Mucosa of descending colon (tissue), 3 donors: ENCODE results near the gene ARSK. TPM values are rescaled to one million over a fixed set of nuclear protein-coding genes. Genes with fewer than 3 reads are reported as not detected.

Source experiments
- ATAC-seq: fragments of 200-7000 bp; cut with Tn5 transposase; one replicate; pipeline ENCODE4 v1.9.1; 2020; ENCODE audit warnings: mild to moderate bottlenecking, moderate library complexity
- DNase-seq, 3 donors: peaks; one replicate each; pipeline ENCODE4 v3.0.0-alpha.2; 2020
- H3K36me3 ChIP-seq: fragments of 200-600 bp; one replicate; pipeline ENCODE4 v1.8.0; 2021; ENCODE audit warnings: low read depth, mild to moderate bottlenecking
- H3K4me1 ChIP-seq: fragments of 200-600 bp; one replicate; pipeline ENCODE4 v1.8.0; 2021; ENCODE audit warnings: low read depth, mild to moderate bottlenecking
- H3K4me3 ChIP-seq: fragments of 200-600 bp; one replicate; pipeline ENCODE4 v1.8.0; 2021; ENCODE audit warnings: mild to moderate bottlenecking
- H3K9me3 ChIP-seq: fragments of 200-600 bp; one replicate; pipeline ENCODE4 v1.8.0; 2021; ENCODE audit warnings: mild to moderate bottlenecking
- intact Hi-C, 2 donors: fragments of 100-400 bp; cut with DNase I in 1 of 2; cut with micrococcal nuclease in 1 of 2; formaldehyde crosslinking; loops; one replicate each; pipeline versions ENCODE4 v1.11.0 to v1.11.1; 2022; cut with DNase I, micrococcal nuclease
- total RNA-seq, 3 donors: library from RNA; stranded (reverse); fragmentation: NEBNext Ultra II Directional in 2 of 3; extraction: Animal tissue kit (Norgen Biotek cat#: 25700) in 2 of 3; gene quantifications; one replicate each; pipeline versions ENCODE4 v1.2.1 to v1.2.4, GENCODE V29; 2021 to 2023
- TF ChIP-seq, protein P1 (sequence below): fragments of 200-600 bp; IDR thresholded peaks from one replicate; pipeline ENCODE4 v1.8.0; 2022; ENCODE audit warnings: antibody characterized with exemption, mild to moderate bottlenecking
- donor health status: DM: no; HTN: no; CAD: no; lungs with moderate emphysema.
- donor health status: DM: no; HTN: no; CAD: no.
- donor health status: DM: no; HTN: yes; CAD: no.

Gene ARSK
- total RNA-seq, 3 donors from 2014 or later = 1.7 to 6.0 (median 2.3) TPM

DNA sequence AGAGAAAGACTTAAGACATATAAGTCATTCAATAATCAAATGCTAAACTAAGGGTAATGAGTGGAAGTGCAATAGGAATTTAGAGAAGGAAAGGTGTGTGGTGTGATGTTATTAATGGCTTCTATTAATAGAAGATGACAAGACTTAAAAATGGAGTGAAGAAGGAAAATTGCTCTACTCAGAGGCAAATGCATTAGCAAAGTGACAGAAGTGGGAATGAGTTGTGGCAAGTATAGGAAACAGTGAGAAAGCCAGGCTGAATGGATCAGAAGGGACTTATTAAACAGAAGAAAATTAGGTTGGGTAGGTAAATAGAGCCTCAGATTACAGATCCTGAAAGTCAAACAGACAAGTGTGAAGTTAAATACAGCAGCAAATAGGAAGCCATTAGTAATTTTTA, 5.9 kb upstream of the ARSK start:
- Histone ChIP-seq H3K9me3 (no peaks in the 10 kb centered on the region), H3K4me1 (no peaks in the 10 kb centered on the region), H3K36me3 (no peaks in the 10 kb centered on the region), H3K4me3 (no peak overlapping the region)
- DNase-seq (no peak), ATAC-seq (no peak)
- intact Hi-C loops = no loop called here
- TF ChIP-seq, protein P1, sequence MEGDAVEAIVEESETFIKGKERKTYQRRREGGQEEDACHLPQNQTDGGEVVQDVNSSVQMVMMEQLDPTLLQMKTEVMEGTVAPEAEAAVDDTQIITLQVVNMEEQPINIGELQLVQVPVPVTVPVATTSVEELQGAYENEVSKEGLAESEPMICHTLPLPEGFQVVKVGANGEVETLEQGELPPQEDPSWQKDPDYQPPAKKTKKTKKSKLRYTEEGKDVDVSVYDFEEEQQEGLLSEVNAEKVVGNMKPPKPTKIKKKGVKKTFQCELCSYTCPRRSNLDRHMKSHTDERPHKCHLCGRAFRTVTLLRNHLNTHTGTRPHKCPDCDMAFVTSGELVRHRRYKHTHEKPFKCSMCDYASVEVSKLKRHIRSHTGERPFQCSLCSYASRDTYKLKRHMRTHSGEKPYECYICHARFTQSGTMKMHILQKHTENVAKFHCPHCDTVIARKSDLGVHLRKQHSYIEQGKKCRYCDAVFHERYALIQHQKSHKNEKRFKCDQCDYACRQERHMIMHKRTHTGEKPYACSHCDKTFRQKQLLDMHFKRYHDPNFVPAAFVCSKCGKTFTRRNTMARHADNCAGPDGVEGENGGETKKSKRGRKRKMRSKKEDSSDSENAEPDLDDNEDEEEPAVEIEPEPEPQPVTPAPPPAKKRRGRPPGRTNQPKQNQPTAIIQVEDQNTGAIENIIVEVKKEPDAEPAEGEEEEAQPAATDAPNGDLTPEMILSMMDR = no peak

DNA sequence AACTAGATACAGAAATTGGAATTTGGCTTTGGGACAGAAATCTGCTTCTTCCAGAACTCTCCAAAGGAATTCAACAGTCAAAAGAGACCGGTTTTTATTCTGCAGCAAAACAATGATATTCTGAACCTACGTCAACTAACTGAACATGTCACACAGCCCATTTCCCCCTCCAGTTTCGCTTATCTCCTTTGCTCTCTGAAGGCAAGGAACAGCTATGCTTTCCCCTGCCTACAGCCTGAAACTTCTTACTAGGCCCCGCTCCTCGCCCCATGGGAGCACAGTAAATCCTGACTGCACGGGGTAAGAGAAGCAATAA, 612 bp upstream of the ARSK start:
- DNase-seq (no peak), ATAC-seq (peak; percentile 52)
- TF ChIP-seq, protein P1 = no peak
- peak overlapping the region; percentile 46 for H3K4me3 ChIP-seq
- no peaks in the 10 kb centered on the region for H3K36me3 ChIP-seq
- H3K4me1 ChIP-seq = peaks cover 10% of the 10 kb centered on the region
- intact Hi-C loops = no loop called here
- H3K9me3 ChIP-seq = no peaks in the 10 kb centered on the region

DNA sequence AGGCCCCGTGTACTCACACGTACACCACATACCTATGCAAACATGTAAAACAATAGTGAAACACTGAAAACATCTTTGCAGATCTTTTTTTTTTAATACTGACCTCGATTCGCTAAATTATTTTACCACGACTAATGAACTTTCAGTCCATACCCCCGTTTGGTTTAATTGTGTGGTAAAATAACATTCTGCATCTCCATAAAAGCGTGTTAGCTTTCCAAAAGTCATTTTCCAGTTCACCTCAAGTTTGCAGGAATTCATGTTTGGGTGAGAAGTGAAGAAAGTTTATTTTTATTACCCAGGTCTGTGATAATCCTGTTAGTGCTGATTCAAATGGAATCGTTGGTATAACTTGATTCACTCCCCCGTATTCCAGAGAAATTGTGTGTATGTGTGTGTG, 652 bp downstream of the ARSK start:
- no peak for ATAC-seq
- TF ChIP-seq, protein P1 = no peak
- peak overlapping the region; percentile 46 for H3K4me3 ChIP-seq
- H3K36me3 ChIP-seq = no peaks in the 10 kb centered on the region
- H3K4me1 ChIP-seq = peaks cover 10% of the 10 kb centered on the region
- intact Hi-C loops = no loop called here
- no peaks in the 10 kb centered on the region for H3K9me3 ChIP-seq
- DNase-seq = no peak

DNA sequence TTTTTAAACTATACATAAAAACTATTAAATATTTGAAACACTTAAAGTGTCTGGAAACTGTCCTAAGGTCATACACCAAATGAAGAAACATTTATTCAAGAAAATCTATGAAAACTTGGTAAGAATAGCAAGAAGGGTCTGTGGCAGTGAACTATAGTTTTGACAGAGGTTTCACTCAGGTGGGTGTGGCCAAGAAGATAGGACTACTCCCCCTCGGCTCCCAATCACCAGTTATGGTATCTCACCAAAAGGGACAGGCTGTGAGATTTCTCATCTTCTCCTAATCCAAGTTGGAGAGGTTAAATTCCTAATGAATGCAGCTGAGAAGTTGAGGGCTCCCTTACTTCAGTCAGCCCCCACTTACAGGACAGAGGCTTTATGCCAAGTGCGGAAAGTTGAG, 2.9 kb downstream of the ARSK start:
- intact Hi-C loops = no loop called here
- H3K9me3 ChIP-seq = no peaks in the 10 kb centered on the region
- no peak overlapping the region for H3K4me3 ChIP-seq
- ATAC-seq (no peak), DNase-seq (no peak)
- TF ChIP-seq, protein P1 = no peak
- no peaks in the 10 kb centered on the region for H3K36me3 ChIP-seq
- H3K4me1 ChIP-seq = peaks cover 10% of the 10 kb centered on the region

GRCh38 chr5:95562282-95562681, 7.4 kb downstream of the ARSK start:
- H3K4me3 ChIP-seq = no peak overlapping the region
- H3K4me1 ChIP-seq = no peaks in the 10 kb centered on the region
- no peaks in the 10 kb centered on the region for H3K9me3 ChIP-seq
- intact Hi-C loops = no loop called here
- DNase-seq = no peak
- H3K36me3 ChIP-seq = no peaks in the 10 kb centered on the region
- TF ChIP-seq, protein P1 = no peak
- no peak for ATAC-seq

GRCh38 chr5:95563367-95563766, 8.5 kb downstream of the ARSK start:
- no peak for DNase-seq
- no peak for ATAC-seq
- intact Hi-C loops = no loop called here

More at GRCh38 chr5:95563367-95563766, 8.5 kb downstream of the ARSK start:
- H3K9me3 ChIP-seq = no peaks in the 10 kb centered on the region
- H3K4me1 ChIP-seq = no peaks in the 10 kb centered on the region
- no peaks in the 10 kb centered on the region for H3K36me3 ChIP-seq
- TF ChIP-seq, protein P1 = no peak
- H3K4me3 ChIP-seq = no peak overlapping the region
